Lower lobe of right lung (tissue), 2 donors: ENCODE measurements around the gene FABP7. TPM values are rescaled to one million over a fixed set of nuclear protein-coding genes. Genes with fewer than 3 reads are reported as not detected.

Source experiments
- ATAC-seq, 2 donors: fragments of 200-7000 bp; cut with Tn5 transposase; one replicate each; pipeline ENCODE4 v1.9.1; 2020 to 2022; ENCODE audit warnings: mild to moderate bottlenecking in 2 of 2, moderate library complexity in 2 of 2
- DNase-seq: peaks from one replicate; pipeline ENCODE4 v3.0.0-alpha.2; 2020
- H3K27ac ChIP-seq: fragments of 200-600 bp; one replicate; pipeline ENCODE4 v1.8.0; 2022
- H3K27me3 ChIP-seq: fragments of 200-600 bp; one replicate; pipeline ENCODE4 v1.8.0; 2022; ENCODE audit warnings: low read depth
- H3K36me3 ChIP-seq: fragments of 200-600 bp; one replicate; pipeline ENCODE4 v1.8.0; 2022; ENCODE audit warnings: mild to moderate bottlenecking
- H3K4me1 ChIP-seq: fragments of 200-600 bp; one replicate; pipeline ENCODE4 v1.8.0; 2022
- H3K4me3 ChIP-seq: fragments of 200-600 bp; one replicate; pipeline ENCODE4 v1.8.0; 2022; ENCODE audit warnings: mild to moderate bottlenecking
- H3K9me3 ChIP-seq: fragments of 200-600 bp; one replicate; pipeline ENCODE4 v1.8.0; 2022
- intact Hi-C: fragments of 100-400 bp; cut with DNase I; formaldehyde crosslinking; loops from one replicate; pipeline ENCODE4 v1.11.0; 2022
- total RNA-seq: library from RNA; stranded (reverse); fragmentation: NEBNext Ultra II Directional; extraction: Animal tissue kit (Norgen Biotek cat#: 25700); gene quantifications from one replicate; pipeline ENCODE4 v1.2.1, GENCODE V29; 2021
- TF ChIP-seq, protein P1 (sequence below): fragments of 200-600 bp; IDR thresholded peaks from one replicate; pipeline ENCODE4 v1.8.0; 2022; ENCODE audit warnings: antibody characterized with exemption, mild to moderate bottlenecking
- donor health status: DM: no; HTN: yes; CAD: no; lungs with severe emphysema.

FABP7 gene
- total RNA-seq, 1 donor from 2014 or later = not detected

- TF ChIP-seq, protein P1, sequence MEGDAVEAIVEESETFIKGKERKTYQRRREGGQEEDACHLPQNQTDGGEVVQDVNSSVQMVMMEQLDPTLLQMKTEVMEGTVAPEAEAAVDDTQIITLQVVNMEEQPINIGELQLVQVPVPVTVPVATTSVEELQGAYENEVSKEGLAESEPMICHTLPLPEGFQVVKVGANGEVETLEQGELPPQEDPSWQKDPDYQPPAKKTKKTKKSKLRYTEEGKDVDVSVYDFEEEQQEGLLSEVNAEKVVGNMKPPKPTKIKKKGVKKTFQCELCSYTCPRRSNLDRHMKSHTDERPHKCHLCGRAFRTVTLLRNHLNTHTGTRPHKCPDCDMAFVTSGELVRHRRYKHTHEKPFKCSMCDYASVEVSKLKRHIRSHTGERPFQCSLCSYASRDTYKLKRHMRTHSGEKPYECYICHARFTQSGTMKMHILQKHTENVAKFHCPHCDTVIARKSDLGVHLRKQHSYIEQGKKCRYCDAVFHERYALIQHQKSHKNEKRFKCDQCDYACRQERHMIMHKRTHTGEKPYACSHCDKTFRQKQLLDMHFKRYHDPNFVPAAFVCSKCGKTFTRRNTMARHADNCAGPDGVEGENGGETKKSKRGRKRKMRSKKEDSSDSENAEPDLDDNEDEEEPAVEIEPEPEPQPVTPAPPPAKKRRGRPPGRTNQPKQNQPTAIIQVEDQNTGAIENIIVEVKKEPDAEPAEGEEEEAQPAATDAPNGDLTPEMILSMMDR = no peak
- intact Hi-C loops = no loop called here
- DNase-seq = no peak
Measured at GRCh38 chr6:122817766-122818165, 38.2 kb downstream of the FABP7 start.

DNA sequence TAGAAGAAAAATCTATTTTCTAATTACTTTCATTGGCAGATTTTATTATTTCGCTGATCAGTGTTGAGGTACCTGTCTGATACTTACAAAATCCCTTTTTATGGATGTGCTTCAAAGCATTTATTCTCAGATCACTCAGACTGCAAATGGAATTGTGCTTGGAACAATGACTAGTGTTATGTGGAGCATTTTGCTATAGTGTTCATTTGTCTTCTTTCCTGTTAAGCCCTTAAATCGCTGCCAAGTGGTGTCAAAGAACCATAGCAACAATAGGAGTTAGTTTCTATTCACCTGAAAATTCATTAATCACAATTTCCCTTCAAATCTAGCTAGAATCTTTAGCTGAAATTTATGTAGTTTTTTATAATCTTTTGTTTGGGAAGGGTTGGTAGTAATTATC, 39.4 kb downstream of the FABP7 start:
- Histone ChIP-seq H3K36me3 (no peaks in the 10 kb centered on the region), H3K9me3 (no peaks in the 10 kb centered on the region), H3K4me1 (no peaks in the 10 kb centered on the region), H3K27ac (no peak overlapping the region), H3K4me3 (no peak overlapping the region), H3K27me3 (no peaks in the 10 kb centered on the region)
- TF ChIP-seq, protein P1 = no peak
- ATAC-seq (no peak), DNase-seq (no peak)
- intact Hi-C loops = no loop called here

More at GRCh38 chr6:122817766-122818165, 38.2 kb downstream of the FABP7 start:
- no peaks in the 10 kb centered on the region for H3K36me3 ChIP-seq
- H3K9me3 ChIP-seq = no peaks in the 10 kb centered on the region
- no peaks in the 10 kb centered on the region for H3K4me1 ChIP-seq
- no peak for ATAC-seq
- H3K27ac ChIP-seq = no peak overlapping the region
- H3K4me3 ChIP-seq = no peak overlapping the region
- no peaks in the 10 kb centered on the region for H3K27me3 ChIP-seq

- no peaks in the 10 kb centered on the region for H3K9me3 ChIP-seq
- TF ChIP-seq, protein P1 = no peak
- no peak overlapping the region for H3K27ac ChIP-seq
- ATAC-seq (no peak), DNase-seq (no peak)
- intact Hi-C loops = no loop called here
- no peaks in the 10 kb centered on the region for H3K36me3 ChIP-seq
- no peaks in the 10 kb centered on the region for H3K27me3 ChIP-seq
- no peaks in the 10 kb centered on the region for H3K4me1 ChIP-seq
- no peak overlapping the region for H3K4me3 ChIP-seq
Measured at GRCh38 chr6:122821095-122821494, 41.6 kb downstream of the FABP7 start.

GRCh38 chr6:122825163-122825562, 45.6 kb downstream of the FABP7 start:
- Histone ChIP-seq H3K9me3 (no peaks in the 10 kb centered on the region), H3K27ac (no peak overlapping the region), H3K27me3 (no peaks in the 10 kb centered on the region), H3K36me3 (no peaks in the 10 kb centered on the region), H3K4me3 (no peak overlapping the region), H3K4me1 (no peaks in the 10 kb centered on the region)
- intact Hi-C loops = no loop called here
- ATAC-seq (no peak), DNase-seq (no peak)
- TF ChIP-seq, protein P1 = no peak

DNA sequence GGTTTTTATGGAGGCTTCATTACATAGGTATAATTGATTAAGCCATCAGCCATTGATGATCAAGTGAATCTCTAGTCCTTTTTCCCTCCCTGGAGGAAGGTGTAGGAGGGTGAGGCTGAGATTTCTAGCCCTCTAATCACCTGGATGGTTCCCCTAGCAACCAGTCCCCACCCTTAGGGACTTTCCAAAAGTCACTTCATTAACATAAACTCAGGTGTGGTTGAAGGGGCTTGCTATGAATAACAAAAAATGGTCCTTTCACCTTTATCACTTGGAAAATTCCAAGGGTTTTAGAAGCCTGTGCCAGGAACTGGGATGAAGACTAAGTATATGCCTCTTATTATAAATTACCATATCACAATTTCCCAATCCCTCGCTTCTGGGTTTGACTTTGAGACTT, 49.9 kb downstream of the FABP7 start:
- ATAC-seq = no peak
- Histone ChIP-seq H3K36me3 (no peaks in the 10 kb centered on the region), H3K27ac (no peak overlapping the region), H3K4me1 (no peaks in the 10 kb centered on the region), H3K9me3 (no peaks in the 10 kb centered on the region), H3K27me3 (no peaks in the 10 kb centered on the region), H3K4me3 (no peak overlapping the region)
- intact Hi-C loops = no loop called here
- DNase-seq = no peak
- TF ChIP-seq, protein P1 = no peak

DNA sequence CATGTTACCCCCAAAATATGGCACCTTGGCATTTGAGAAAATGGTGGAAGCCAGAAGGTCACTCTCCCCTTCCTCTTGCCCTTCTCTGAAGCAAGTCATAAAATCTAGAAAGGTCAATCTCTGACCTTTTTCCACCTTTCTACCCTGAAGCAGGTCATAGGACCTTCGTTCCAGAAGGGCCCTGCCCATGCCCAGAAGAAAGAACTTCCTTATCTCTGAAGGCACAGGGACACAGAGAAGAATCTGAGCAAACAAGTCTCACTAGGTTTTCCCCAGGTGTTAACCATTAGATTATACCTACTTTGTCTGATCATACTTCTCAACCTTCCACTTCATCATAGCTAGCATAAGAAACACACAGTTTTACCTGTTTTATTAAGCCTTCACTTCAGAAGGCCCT, 52.0 kb downstream of the FABP7 start:
- no peak overlapping the region for H3K27ac ChIP-seq
- ATAC-seq (no peak), DNase-seq (no peak)
- H3K9me3 ChIP-seq = no peaks in the 10 kb centered on the region
- TF ChIP-seq, protein P1 = no peak
- H3K27me3 ChIP-seq = no peaks in the 10 kb centered on the region
- H3K4me1 ChIP-seq = no peaks in the 10 kb centered on the region
- H3K4me3 ChIP-seq = no peak overlapping the region
- intact Hi-C loops = loop anchor here (10.0 kb wide), 1 partner anchor 97 kb away; no protein-coding TSS in a partner anchor
- H3K36me3 ChIP-seq = no peaks in the 10 kb centered on the region
